GM12865 (cell line): ENCODE results near the gene TNK2.

ENCODE experiments used
- DNase-seq: peaks from one replicate; pipeline ENCODE4 v3.0.0; 2010; ENCODE audit warnings: low read depth
- H3K4me3 ChIP-seq: 2 replicates; pipeline ENCODE4 v1.5.1; 2011; ENCODE audit warnings: mild to moderate bottlenecking, low read depth, low read length, control low read depth
- TF ChIP-seq, protein P1 (sequence below): IDR thresholded peaks from 2 replicates; pipeline ENCODE4 v1.5.1; 2011; ENCODE audit warnings: low read length, control low read depth, low read depth, inconsistent platforms; ENCODE audit not compliant: insufficient read depth; ENCODE audit errors: missing control alignments

Gene TNK2

DNA sequence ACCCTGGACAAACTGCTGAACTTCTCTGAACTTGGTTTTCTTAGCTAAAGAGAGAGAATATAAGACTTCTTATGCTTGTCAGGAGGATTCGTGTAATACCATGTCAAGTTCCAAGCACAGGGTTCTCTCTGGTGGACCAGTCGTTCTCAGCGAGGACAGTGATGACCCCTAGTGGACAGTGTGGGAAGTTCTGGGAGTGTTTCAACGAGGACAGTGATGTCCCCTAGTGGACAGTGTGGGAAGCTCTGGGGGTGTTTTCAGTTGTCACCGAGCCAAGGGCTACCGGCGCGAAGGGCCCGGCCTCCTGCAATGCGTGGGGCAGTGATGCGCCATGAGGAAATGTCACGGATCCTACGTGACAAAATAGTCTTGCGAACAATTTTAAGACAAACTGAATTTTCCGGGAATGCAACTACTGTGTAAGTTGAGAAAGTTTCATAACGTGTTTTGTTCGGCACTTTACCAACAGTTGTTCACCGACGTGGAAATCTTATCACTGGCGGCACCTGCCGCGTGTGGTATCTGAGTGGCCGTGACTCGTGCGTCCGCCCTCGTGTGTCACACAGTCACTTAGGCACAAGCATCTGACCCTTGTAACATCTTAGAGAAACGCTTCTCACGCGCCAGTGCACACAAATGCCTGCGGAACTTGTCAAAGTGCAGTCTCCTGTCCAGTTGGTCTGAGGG lies 57.4 kb downstream of the TNK2 start:
- DNase-seq: peak; percentile 93
- no peak overlapping the region for H3K4me3 ChIP-seq
- TF ChIP-seq, protein P1, sequence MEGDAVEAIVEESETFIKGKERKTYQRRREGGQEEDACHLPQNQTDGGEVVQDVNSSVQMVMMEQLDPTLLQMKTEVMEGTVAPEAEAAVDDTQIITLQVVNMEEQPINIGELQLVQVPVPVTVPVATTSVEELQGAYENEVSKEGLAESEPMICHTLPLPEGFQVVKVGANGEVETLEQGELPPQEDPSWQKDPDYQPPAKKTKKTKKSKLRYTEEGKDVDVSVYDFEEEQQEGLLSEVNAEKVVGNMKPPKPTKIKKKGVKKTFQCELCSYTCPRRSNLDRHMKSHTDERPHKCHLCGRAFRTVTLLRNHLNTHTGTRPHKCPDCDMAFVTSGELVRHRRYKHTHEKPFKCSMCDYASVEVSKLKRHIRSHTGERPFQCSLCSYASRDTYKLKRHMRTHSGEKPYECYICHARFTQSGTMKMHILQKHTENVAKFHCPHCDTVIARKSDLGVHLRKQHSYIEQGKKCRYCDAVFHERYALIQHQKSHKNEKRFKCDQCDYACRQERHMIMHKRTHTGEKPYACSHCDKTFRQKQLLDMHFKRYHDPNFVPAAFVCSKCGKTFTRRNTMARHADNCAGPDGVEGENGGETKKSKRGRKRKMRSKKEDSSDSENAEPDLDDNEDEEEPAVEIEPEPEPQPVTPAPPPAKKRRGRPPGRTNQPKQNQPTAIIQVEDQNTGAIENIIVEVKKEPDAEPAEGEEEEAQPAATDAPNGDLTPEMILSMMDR: peak; percentile 100

- H3K4me3 ChIP-seq: no peak overlapping the region
- peak; percentile 62 for DNase-seq
- TF ChIP-seq, protein P1: peak; percentile 60
These were observed 58.9 kb downstream of the TNK2 start for GRCh38 chr3:195849322-195850074.

GRCh38 chr3:195847055-195847950 lies 61.0 kb downstream of the TNK2 start:
- no peak for DNase-seq
- no peak overlapping the region for H3K4me3 ChIP-seq
- TF ChIP-seq, protein P1: no peak

DNA sequence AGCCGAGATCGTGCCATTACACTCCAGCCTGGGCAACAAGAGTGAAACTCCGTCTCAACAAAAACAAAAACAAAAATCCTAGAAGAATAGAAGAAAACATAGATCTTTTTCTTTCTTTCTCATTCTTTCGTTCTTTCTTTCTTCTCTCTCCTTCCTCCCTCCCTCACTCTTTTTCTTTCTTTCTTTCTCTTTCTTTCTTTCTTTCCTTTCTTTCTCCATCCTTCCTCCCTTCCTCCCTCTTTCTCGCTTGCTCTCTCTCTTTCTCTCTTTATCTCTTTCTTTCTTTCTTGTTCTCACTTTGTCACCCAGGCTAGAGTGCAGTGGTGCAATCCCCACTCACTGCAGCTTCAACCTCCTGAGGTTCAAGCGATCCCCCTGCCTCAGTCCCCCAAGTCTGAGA lies 62.9 kb downstream of the TNK2 start:
- TF ChIP-seq, protein P1: no peak
- no peak for DNase-seq

DNA sequence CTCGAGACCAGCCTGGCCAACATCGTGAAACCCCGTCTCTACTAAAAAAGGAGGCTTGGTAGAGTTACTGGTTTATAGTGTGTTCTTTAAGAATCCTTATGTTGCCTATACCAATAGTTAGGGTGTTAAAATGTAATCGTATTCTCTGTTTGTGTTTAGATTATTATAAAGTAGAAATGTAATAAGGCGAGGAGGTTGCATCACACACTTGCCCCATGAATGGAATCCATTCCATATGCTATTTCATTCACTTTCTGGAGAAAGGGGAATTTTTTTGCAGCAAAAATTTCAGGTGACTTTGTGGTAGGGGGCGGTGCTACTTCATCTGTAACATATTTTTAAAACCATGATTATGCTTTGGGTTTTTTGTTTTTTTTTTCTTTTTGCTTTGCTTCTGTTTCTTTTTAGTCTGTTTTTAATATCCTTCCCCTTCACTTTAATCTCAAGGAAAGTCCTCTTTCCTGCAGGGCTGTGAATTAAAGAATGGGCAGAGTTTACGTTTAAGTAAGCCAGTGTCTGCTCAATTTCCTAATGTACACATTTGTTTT lies 63.6 kb downstream of the TNK2 start:
- H3K4me3 ChIP-seq: no peak overlapping the region
- TF ChIP-seq, protein P1: no peak
- DNase-seq: no peak

More for the DNA sequence above, 62.9 kb downstream of the TNK2 start:
- no peak overlapping the region for H3K4me3 ChIP-seq

- DNase-seq: no peak
- TF ChIP-seq, protein P1: no peak
- no peak overlapping the region for H3K4me3 ChIP-seq
These were observed 68.9 kb downstream of the TNK2 start for GRCh38 chr3:195839260-195840010.
